GM12878 (cell line): ENCODE results near the gene WDFY3.

ENCODE experiments used
- FOXM1 ChIP-seq: IDR thresholded peaks from 2 replicates; pipeline ENCODE4 v1.6.1; 2012; ENCODE audit warnings: low read depth, mild to moderate bottlenecking, inconsistent platforms, low read length, moderate library complexity
- LARP7 ChIP-seq: fragments of 450-650 bp; IDR thresholded peaks from 2 replicates; pipeline ENCODE4 v1.6.1; 2017; ENCODE audit warnings: mild to moderate bottlenecking
- MLLT1 ChIP-seq: fragments of 450-650 bp; IDR thresholded peaks from 2 replicates; pipeline ENCODE4 v1.6.1; 2016; ENCODE audit warnings: mild to moderate bottlenecking
- POLR2A ChIP-seq: IDR thresholded peaks from 2 replicates; pipeline ENCODE4 v1.6.1; 2011; ENCODE audit warnings: low read depth, mild to moderate bottlenecking, low read length
- ZNF274 ChIP-seq: IDR thresholded peaks from one replicate; pipeline ENCODE4 v1.8.0; 2011; ENCODE audit not compliant: insufficient read length, insufficient read depth

- TF ChIP-seq POLR2A = no peak
- TF ChIP-seq ZNF274 = no peak
- no peak for TF ChIP-seq FOXM1
- no peak for TF ChIP-seq MLLT1
- TF ChIP-seq LARP7 = no peak
Observed at GRCh38 chr4:84631573-84631972, 334.9 kb downstream of the WDFY3 start.
